Psoas muscle (tissue), 8 donors: Measurements from ENCODE around the gene DPEP1. TPM values are rescaled to one million over a fixed set of nuclear protein-coding genes. Genes with fewer than 3 reads are reported as not detected.

Source experiments
- ATAC-seq, 4 donors: fragments of 200-7000 bp; cut with Tn5 transposase; one replicate each; pipeline ENCODE4 v1.9.1; 2020; ENCODE audit warnings: moderate library complexity in 3 of 4, mild to moderate bottlenecking in 2 of 4
- DNase-seq, 2 donors: peaks; one replicate each; pipeline ENCODE4 v3.0.0-alpha.2; 2020
- H3K27ac ChIP-seq: fragments of 200-600 bp; one replicate; pipeline ENCODE4 v1.8.0; 2022
- H3K27me3 ChIP-seq, 3 donors: fragments of 200-600 bp in 1 of 3; one replicate each; pipeline versions ENCODE4 v1.6.1 to v1.8.0; 2013 to 2022; ENCODE audit warnings: low read length in 2 of 3, mild to moderate bottlenecking in 2 of 3, moderate library complexity in 1 of 3; ENCODE audit not compliant: insufficient read depth in 3 of 3
- H3K36me3 ChIP-seq, 2 donors: fragments of 200-600 bp in 1 of 2; one replicate each; pipeline versions ENCODE4 v1.6.1 to v1.8.0; 2013 to 2022; ENCODE audit warnings: low read depth in 1 of 2, mild to moderate bottlenecking in 1 of 2, moderate library complexity in 1 of 2; ENCODE audit not compliant: insufficient read depth in 1 of 2
- H3K4me1 ChIP-seq: fragments of 200-600 bp; one replicate; pipeline ENCODE4 v1.8.0; 2022
- H3K4me3 ChIP-seq: fragments of 200-600 bp; one replicate; pipeline ENCODE4 v1.8.0; 2022; ENCODE audit warnings: mild to moderate bottlenecking
- H3K9me3 ChIP-seq: fragments of 200-600 bp; one replicate; pipeline ENCODE4 v1.8.0; 2022
- WGBS, 3 donors: extraction: QIAGEN DNeasy Blood & Tissue Kit; methylation state at CpG; one replicate each; pipeline versions ENCODE4 v1.1.6 to v1.1.7; 2013; 5-methylcytosine and 5-hydroxymethylcytosine counted together
- intact Hi-C, 2 donors: fragments of 100-400 bp; cut with DNase I; formaldehyde crosslinking; loops; one replicate each; pipeline versions ENCODE4 v1.11.0 to v1.14.2; 2022
- polyA plus RNA-seq, 3 donors: library from polyadenylated mRNA; stranded (reverse); fragments of 200-250 nt; gene quantifications; one replicate each; pipeline ENCODE4 v1.2.3, GENCODE V29; 2013
- total RNA-seq, 4 donors: library from RNA; stranded (reverse); fragmentation: NEBNext Ultra II Directional in 2 of 4; extraction: Animal tissue kit (Norgen Biotek cat#: 25700) in 2 of 4; gene quantifications; one replicate each; pipeline versions ENCODE4 v1.2.1 to v1.2.4, GENCODE V29; 2021 to 2023
- TF ChIP-seq, protein P1 (sequence below): fragments of 200-600 bp; IDR thresholded peaks from one replicate; pipeline ENCODE4 v1.8.0; 2022; ENCODE audit warnings: antibody characterized with exemption
- donor health status: healthy with polysubstance abuse.
- donor health status: DM: no; HTN: no; CAD: no; lungs with moderate emphysema.
- donor health status: Bipolar disorder and iron deficiency.
- donor health status: healthy.
- donor health status: DM: yes; HTN: yes; CAD: no.
- donor health status: DM: no; HTN: no; CAD: no.
- donor health status: DM: no; HTN: no; CAD: no.
- donor health status: DM: yes; HTN: yes; CAD: no.

DPEP1 gene
- total and polyA plus RNA-seq, 7 donors: 0.04 to 0.16 TPM; not detected in 5

DNA sequence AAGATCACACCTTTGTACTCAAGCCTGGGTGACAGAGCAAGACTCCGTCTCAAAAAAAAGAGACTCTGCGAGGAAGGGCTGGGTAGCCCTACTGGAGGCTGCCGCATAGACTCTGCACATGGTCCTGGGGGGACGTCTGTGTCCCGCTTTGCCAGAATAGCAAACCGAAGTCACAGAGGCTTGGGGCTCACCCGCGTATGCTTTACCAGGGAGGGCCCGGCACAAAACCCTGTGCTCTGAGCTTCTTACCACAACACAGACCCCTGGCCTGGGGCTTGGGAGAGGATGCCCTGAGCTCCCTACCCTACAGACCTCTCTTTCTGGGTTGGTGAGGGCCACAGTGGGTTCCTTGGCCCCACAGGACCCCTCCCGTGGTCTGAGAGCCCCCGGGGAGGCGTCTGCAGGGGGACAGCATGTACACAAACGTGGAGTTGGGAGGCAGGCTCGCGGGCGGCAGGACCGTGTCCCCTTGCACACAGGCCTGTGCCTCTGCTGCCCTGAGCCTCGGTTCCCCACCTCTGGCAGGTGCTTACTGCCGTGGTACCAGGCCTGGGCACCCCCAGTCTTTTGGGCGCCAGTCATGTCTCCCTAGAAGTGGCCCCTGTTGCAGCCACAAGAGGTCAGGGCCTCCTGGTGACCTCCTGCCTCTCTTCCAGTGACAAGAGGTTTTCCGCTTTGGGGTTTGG is 24.1 kb upstream of the DPEP1 start:
- TF ChIP-seq, protein P1, sequence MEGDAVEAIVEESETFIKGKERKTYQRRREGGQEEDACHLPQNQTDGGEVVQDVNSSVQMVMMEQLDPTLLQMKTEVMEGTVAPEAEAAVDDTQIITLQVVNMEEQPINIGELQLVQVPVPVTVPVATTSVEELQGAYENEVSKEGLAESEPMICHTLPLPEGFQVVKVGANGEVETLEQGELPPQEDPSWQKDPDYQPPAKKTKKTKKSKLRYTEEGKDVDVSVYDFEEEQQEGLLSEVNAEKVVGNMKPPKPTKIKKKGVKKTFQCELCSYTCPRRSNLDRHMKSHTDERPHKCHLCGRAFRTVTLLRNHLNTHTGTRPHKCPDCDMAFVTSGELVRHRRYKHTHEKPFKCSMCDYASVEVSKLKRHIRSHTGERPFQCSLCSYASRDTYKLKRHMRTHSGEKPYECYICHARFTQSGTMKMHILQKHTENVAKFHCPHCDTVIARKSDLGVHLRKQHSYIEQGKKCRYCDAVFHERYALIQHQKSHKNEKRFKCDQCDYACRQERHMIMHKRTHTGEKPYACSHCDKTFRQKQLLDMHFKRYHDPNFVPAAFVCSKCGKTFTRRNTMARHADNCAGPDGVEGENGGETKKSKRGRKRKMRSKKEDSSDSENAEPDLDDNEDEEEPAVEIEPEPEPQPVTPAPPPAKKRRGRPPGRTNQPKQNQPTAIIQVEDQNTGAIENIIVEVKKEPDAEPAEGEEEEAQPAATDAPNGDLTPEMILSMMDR: no peak
- no peaks in the 10 kb centered on the region for H3K36me3 ChIP-seq
- no peak overlapping the region for H3K4me3 ChIP-seq
- H3K27ac ChIP-seq: no peak overlapping the region
- ATAC-seq (no peak), DNase-seq (no peak)
- intact Hi-C loops: no loop called here
- WGBS, 3 donors: 86 to 89% (median 87%) methylated on average over 20 to 21 of the region's 21 CpGs
- peaks cover 0 to 4% (median 2%) of the 10 kb centered on the region in 3 donors for H3K27me3 ChIP-seq
- H3K4me1 ChIP-seq: no peaks in the 10 kb centered on the region
- H3K9me3 ChIP-seq: no peaks in the 10 kb centered on the region

- TF ChIP-seq, protein P1: no peak
Measured at GRCh38 chr16:89593841-89594240, 19.6 kb upstream of the DPEP1 start.

DNA sequence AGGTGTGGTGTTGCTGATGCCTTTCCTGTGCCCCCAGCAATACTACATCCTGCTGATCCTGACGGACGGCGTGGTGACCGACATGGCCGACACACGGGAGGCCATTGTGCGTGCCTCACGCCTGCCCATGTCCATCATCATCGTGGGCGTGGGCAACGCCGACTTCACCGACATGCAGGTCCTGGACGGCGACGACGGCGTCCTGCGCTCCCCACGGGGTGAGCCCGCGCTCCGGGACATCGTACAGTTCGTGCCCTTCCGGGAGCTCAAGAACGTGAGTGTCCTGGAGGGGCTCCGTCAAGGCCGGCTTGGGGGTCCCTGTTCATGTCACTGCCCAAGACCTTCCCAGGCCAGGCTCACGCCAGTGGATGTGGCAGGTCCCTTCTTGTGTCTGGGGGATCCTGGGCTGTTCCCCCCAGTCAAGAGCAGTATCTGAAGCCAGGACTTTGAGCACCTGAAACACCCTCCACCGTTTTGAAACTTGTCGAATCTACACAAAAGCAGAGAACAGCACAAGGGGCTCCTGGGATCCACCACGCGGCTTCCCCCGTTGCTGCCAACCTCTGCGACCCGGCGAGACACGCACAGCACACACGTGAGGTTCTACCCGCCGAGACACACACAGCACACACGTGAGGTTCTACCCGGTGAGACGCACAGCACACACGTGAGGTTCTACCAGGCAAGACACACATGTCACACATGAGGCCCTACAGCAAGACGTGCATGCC is 17.9 kb upstream of the DPEP1 start:
- TF ChIP-seq, protein P1: no peak
- 91 to 94% (median 91%) methylated on average over 45 to 47 of the region's 47 CpGs for WGBS, 3 donors
- no peak for ATAC-seq

More at GRCh38 chr16:89593841-89594240, 19.6 kb upstream of the DPEP1 start:
- Histone ChIP-seq H3K36me3 (no peaks in the 10 kb centered on the region), H3K9me3 (no peaks in the 10 kb centered on the region), H3K4me3 (no peak overlapping the region), H3K27ac (no peak overlapping the region), H3K4me1 (no peaks in the 10 kb centered on the region), H3K27me3 (no peaks in the 10 kb centered on the region)
- DNase-seq: no peak
- intact Hi-C loops: no loop called here
- WGBS, 3 donors: 74 to 82% (median 79%) methylated on average over 15 of the region's 15 CpGs
- no peak for ATAC-seq

GRCh38 chr16:89596061-89596689 is 17.3 kb upstream of the DPEP1 start:
- Histone ChIP-seq H3K9me3 (no peaks in the 10 kb centered on the region), H3K4me1 (no peaks in the 10 kb centered on the region), H3K27ac (no peak overlapping the region), H3K36me3 (no peaks in the 10 kb centered on the region), H3K27me3 (no peaks in the 10 kb centered on the region), H3K4me3 (no peak overlapping the region)
- WGBS, 3 donors: 58 to 70% (median 66%) methylated on average over 25 of the region's 25 CpGs
- ATAC-seq: no peak
- no peak for DNase-seq
- intact Hi-C loops: no loop called here
- TF ChIP-seq, protein P1: no peak

More for the DNA sequence above, 17.9 kb upstream of the DPEP1 start:
- H3K36me3 ChIP-seq: no peaks in the 10 kb centered on the region
- intact Hi-C loops: no loop called here
- H3K9me3 ChIP-seq: no peaks in the 10 kb centered on the region
- no peak overlapping the region for H3K4me3 ChIP-seq
- DNase-seq: no peak
- no peak overlapping the region for H3K27ac ChIP-seq
- H3K4me1 ChIP-seq: no peaks in the 10 kb centered on the region
- no peaks in the 10 kb centered on the region for H3K27me3 ChIP-seq
